Liver (tissue), 9 donors: ENCODE results near the gene PRMT6. TPM values are rescaled to one million over a fixed set of nuclear protein-coding genes. Genes with fewer than 3 reads are reported as not detected.

Experiments
- DNase-seq: peaks from one replicate; pipeline ENCODE4 v3.0.0-alpha.2; 2017; ENCODE audit warnings: low spot score
- H3K27ac ChIP-seq, 2 donors: one replicate each; pipeline ENCODE4 v1.7.0; 2013; ENCODE audit warnings: inconsistent platforms in 2 of 2, low read length in 2 of 2, control low read depth in 1 of 2, low read depth in 1 of 2, mild to moderate bottlenecking in 1 of 2
- H3K27me3 ChIP-seq, 4 donors: one replicate each; pipeline versions ENCODE4 v1.6.1 to v1.7.0; 2013; ENCODE audit warnings: low read length in 3 of 4, inconsistent platforms in 1 of 4, mild to moderate bottlenecking in 1 of 4, moderate library complexity in 1 of 4; ENCODE audit not compliant: control insufficient read depth in 4 of 4, insufficient read depth in 4 of 4
- H3K36me3 ChIP-seq, 4 donors: one replicate each; pipeline versions ENCODE4 v1.6.1 to v1.7.0; 2013; ENCODE audit warnings: low read length in 3 of 4, mild to moderate bottlenecking in 3 of 4, low read depth in 1 of 4, moderate library complexity in 1 of 4; ENCODE audit not compliant: control insufficient read depth in 4 of 4, insufficient read depth in 3 of 4
- H3K4me1 ChIP-seq, 4 donors: one replicate each; pipeline versions ENCODE4 v1.6.1 to v1.7.0; 2013; ENCODE audit warnings: low read length in 3 of 4, mild to moderate bottlenecking in 3 of 4, moderate library complexity in 1 of 4; ENCODE audit not compliant: control insufficient read depth in 4 of 4, insufficient read depth in 4 of 4
- H3K4me3 ChIP-seq, 3 donors: one replicate each; pipeline versions ENCODE4 v1.6.1 to v1.7.0; 2013; ENCODE audit warnings: low read length in 3 of 3, control low read depth in 1 of 3, low read depth in 1 of 3, mild to moderate bottlenecking in 1 of 3
- H3K9ac ChIP-seq, 2 donors: one replicate each; pipeline ENCODE4 v1.7.0; 2013; ENCODE audit warnings: low read length in 2 of 2, mild to moderate bottlenecking in 2 of 2, moderate library complexity in 2 of 2, control low read depth in 1 of 2, low read depth in 1 of 2
- H3K9me3 ChIP-seq, 4 donors: one replicate each; pipeline versions ENCODE4 v1.6.1 to v1.7.0; 2013; ENCODE audit warnings: low read length in 3 of 4; ENCODE audit not compliant: control insufficient read depth in 4 of 4
- EGR1 ChIP-seq, 2 donors: IDR thresholded peaks; 2 replicates each; pipeline ENCODE4 v1.6.1; 2016 to 2018; ENCODE audit warnings: antibody characterized with exemption in 2 of 2, low read depth in 2 of 2
- FOXA1 ChIP-seq: IDR thresholded peaks from 2 replicates; pipeline ENCODE4 v1.6.1; 2016; ENCODE audit warnings: antibody characterized with exemption
- FOXA2 ChIP-seq: IDR thresholded peaks from 2 replicates; pipeline ENCODE4 v1.6.1; 2016; ENCODE audit warnings: antibody characterized with exemption
- GABPA ChIP-seq, 2 donors: IDR thresholded peaks in 1 of 2; conservative IDR thresholded peaks in 1 of 2; 2 replicates each; pipeline ENCODE4 v1.6.1; 2016; ENCODE audit warnings: antibody characterized with exemption in 2 of 2, mild to moderate bottlenecking in 1 of 2, moderate library complexity in 1 of 2
- HNF4A ChIP-seq, 2 donors: conservative IDR thresholded peaks; 2 replicates each; pipeline ENCODE4 v1.6.1; 2016; ENCODE audit warnings: antibody characterized with exemption in 2 of 2, mild to moderate bottlenecking in 2 of 2
- HNF4G ChIP-seq: IDR thresholded peaks from 2 replicates; pipeline ENCODE4 v1.6.1; 2016; ENCODE audit warnings: antibody characterized with exemption
- JUND ChIP-seq, 2 donors: IDR thresholded peaks; 2 replicates each; pipeline ENCODE4 v1.6.1; 2016; ENCODE audit warnings: antibody characterized with exemption in 2 of 2
- NR2F2 ChIP-seq: IDR thresholded peaks from 2 replicates; pipeline ENCODE4 v1.6.1; 2016; ENCODE audit warnings: antibody characterized with exemption
- RAD21 ChIP-seq, 2 donors: IDR thresholded peaks; 2 replicates each; pipeline ENCODE4 v1.6.1; 2016; ENCODE audit warnings: antibody characterized with exemption in 2 of 2, mild to moderate bottlenecking in 2 of 2
- RXRA ChIP-seq, 2 donors: IDR thresholded peaks; 2 replicates each; pipeline ENCODE4 v1.6.1; 2017 to 2018; ENCODE audit warnings: antibody characterized with exemption in 2 of 2, mild to moderate bottlenecking in 1 of 2
- SP1 ChIP-seq: IDR thresholded peaks from 2 replicates; pipeline ENCODE4 v1.6.1; 2018; ENCODE audit warnings: antibody characterized with exemption, mild to moderate bottlenecking
- TAF1 ChIP-seq: conservative IDR thresholded peaks from 2 replicates; pipeline ENCODE4 v1.6.1; 2016; ENCODE audit warnings: antibody characterized with exemption, mild to moderate bottlenecking
- YY1 ChIP-seq: IDR thresholded peaks from 2 replicates; pipeline ENCODE4 v1.6.1; 2016; ENCODE audit warnings: antibody characterized with exemption, mild to moderate bottlenecking
- whole genome bisulfite sequencing: extraction: QIAGEN DNeasy Blood & Tissue Kit; methylation state at CpG from one replicate; pipeline ENCODE4 v1.1.7; 2013; 5-methylcytosine and 5-hydroxymethylcytosine counted together
- polyA plus RNA-seq, 2 donors: library from polyadenylated mRNA; stranded (reverse) in 1 of 2; unstranded in 1 of 2; fragments of 200-250 nt in 1 of 2; fragments of >200 nt in 1 of 2; fragmentation: Nextera tagmentation in 1 of 2; extraction: Ambion mirVana in 1 of 2; gene quantifications; one replicate each; pipeline versions ENCODE4 v1.2.1 to v1.2.3, GENCODE V29; 2013 to 2015
- total RNA-seq, 2 donors: library from RNA; depleted of rRNA; stranded (reverse); fragments of >200 nt; gene quantifications; one replicate each; pipeline ENCODE4 v1.2.3, GENCODE V29; 2014
- TF ChIP-seq, protein P1 (sequence below): IDR thresholded peaks from 2 replicates; pipeline ENCODE4 v1.6.1; 2016; ENCODE audit warnings: antibody characterized with exemption, mild to moderate bottlenecking
- TF ChIP-seq, protein P2 (sequence below): IDR thresholded peaks from 2 replicates; pipeline ENCODE4 v1.6.1; 2016; ENCODE audit warnings: antibody characterized with exemption
- TF ChIP-seq, protein P3 (sequence below): IDR thresholded peaks from 2 replicates; pipeline ENCODE4 v1.6.1; 2016; ENCODE audit warnings: antibody characterized with exemption
- TF ChIP-seq, protein P4 (sequence below): fragments of 150-350 bp; IDR thresholded peaks from 2 replicates; pipeline ENCODE4 v1.5.1; 2017; ENCODE audit warnings: improper control_type of control experiment, low read depth, low read length; ENCODE audit not compliant: missing input control
- TF ChIP-seq, protein P5 (sequence below): IDR thresholded peaks from 2 replicates; pipeline ENCODE4 v1.6.1; 2016; ENCODE audit warnings: antibody characterized with exemption
- donor health status: healthy.
- donor health status: healthy.
- donor health status: healthy.
- donor health status: healthy.
- donor health status: healthy.

Gene PRMT6
- 10 to 100 TPM; 14.0 to 14.8 TPM for total RNA-seq
- 10 to 100 TPM in 1 of 2 donors, 1 to 10 TPM in 1; 8.5 to 15.2 TPM for polyA plus RNA-seq

DNA sequence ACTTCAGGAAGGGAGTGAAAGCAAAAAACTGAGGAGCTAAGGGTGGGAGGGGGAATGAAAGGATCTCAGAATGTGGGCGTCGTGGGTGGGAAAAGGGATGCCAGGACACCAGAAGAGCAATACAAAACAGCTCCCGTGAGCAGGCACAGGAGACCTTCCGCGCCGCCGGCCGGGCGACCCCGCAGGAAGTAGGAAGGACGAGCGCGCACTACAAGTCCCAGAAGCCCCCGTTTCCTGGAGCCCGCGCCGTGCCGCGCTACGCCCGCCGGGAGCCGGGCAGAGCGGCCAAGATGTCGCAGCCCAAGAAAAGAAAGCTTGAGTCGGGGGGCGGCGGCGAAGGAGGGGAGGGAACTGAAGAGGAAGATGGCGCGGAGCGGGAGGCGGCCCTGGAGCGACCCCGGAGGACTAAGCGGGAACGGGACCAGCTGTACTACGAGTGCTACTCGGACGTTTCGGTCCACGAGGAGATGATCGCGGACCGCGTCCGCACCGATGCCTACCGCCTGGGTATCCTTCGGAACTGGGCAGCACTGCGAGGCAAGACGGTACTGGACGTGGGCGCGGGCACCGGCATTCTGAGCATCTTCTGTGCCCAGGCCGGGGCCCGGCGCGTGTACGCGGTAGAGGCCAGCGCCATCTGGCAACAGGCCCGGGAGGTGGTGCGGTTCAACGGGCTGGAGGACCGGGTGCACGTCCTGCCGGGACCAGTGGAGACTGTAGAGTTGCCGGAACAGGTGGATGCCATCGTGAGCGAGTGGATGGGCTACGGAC is at the start of gene PRMT6:
PRMT6 (plus strand) TSS at position 249 of the 771 bp plus-strand sequence; CDS start at position 291, 42 bp downstream.
- Histone ChIP-seq H3K9ac (peak within 1 kb of the TSS; percentile 24 to 78), H3K4me1 (peaks cover 0 to 11% (median 8%) of the 10 kb centered on the region in 4 donors), H3K9me3 (no peaks in the 10 kb centered on the region), H3K36me3 (peaks cover 0 to 2% (median 0%) of the 10 kb centered on the region in 4 donors), H3K27ac (peak within 1 kb of the TSS; percentile 56 to 88), H3K27me3 (no peaks in the 10 kb centered on the region), H3K4me3 (peak within 1 kb of the TSS; percentile 83 to 100 (median 85))
- TF ChIP-seq TAF1 (no peak), SP1 (no peak), JUND (IDR thresholded peaks at IDR 0.05) (no peak), YY1 (peak; percentile 82), GABPA (IDR thresholded peaks at IDR 0.05 in 1 of 2, conservative IDR thresholded peaks at IDR 0.05 in 1 of 2) (peak; percentile 27 to 85), RAD21 (IDR thresholded peaks at IDR 0.05) (no peak), HNF4G (no peak), EGR1 (IDR thresholded peaks at IDR 0.05; ENCODE audit: low read depth in 2 of 2) (no peak), NR2F2 (no peak), FOXA1 (no peak), FOXA2 (no peak), RXRA (IDR thresholded peaks at IDR 0.05) (no peak), HNF4A (conservative IDR thresholded peaks at IDR 0.05) (peak in 1 of 2 donors; percentile 7)
- TF ChIP-seq, protein P1, sequence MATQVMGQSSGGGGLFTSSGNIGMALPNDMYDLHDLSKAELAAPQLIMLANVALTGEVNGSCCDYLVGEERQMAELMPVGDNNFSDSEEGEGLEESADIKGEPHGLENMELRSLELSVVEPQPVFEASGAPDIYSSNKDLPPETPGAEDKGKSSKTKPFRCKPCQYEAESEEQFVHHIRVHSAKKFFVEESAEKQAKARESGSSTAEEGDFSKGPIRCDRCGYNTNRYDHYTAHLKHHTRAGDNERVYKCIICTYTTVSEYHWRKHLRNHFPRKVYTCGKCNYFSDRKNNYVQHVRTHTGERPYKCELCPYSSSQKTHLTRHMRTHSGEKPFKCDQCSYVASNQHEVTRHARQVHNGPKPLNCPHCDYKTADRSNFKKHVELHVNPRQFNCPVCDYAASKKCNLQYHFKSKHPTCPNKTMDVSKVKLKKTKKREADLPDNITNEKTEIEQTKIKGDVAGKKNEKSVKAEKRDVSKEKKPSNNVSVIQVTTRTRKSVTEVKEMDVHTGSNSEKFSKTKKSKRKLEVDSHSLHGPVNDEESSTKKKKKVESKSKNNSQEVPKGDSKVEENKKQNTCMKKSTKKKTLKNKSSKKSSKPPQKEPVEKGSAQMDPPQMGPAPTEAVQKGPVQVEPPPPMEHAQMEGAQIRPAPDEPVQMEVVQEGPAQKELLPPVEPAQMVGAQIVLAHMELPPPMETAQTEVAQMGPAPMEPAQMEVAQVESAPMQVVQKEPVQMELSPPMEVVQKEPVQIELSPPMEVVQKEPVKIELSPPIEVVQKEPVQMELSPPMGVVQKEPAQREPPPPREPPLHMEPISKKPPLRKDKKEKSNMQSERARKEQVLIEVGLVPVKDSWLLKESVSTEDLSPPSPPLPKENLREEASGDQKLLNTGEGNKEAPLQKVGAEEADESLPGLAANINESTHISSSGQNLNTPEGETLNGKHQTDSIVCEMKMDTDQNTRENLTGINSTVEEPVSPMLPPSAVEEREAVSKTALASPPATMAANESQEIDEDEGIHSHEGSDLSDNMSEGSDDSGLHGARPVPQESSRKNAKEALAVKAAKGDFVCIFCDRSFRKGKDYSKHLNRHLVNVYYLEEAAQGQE, result peak; percentile 48
- TF ChIP-seq, protein P2, sequence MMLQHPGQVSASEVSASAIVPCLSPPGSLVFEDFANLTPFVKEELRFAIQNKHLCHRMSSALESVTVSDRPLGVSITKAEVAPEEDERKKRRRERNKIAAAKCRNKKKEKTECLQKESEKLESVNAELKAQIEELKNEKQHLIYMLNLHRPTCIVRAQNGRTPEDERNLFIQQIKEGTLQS, result no peak
- TF ChIP-seq, protein P3, sequence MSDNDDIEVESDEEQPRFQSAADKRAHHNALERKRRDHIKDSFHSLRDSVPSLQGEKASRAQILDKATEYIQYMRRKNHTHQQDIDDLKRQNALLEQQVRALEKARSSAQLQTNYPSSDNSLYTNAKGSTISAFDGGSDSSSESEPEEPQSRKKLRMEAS, result no peak
- TF ChIP-seq, protein P4, sequence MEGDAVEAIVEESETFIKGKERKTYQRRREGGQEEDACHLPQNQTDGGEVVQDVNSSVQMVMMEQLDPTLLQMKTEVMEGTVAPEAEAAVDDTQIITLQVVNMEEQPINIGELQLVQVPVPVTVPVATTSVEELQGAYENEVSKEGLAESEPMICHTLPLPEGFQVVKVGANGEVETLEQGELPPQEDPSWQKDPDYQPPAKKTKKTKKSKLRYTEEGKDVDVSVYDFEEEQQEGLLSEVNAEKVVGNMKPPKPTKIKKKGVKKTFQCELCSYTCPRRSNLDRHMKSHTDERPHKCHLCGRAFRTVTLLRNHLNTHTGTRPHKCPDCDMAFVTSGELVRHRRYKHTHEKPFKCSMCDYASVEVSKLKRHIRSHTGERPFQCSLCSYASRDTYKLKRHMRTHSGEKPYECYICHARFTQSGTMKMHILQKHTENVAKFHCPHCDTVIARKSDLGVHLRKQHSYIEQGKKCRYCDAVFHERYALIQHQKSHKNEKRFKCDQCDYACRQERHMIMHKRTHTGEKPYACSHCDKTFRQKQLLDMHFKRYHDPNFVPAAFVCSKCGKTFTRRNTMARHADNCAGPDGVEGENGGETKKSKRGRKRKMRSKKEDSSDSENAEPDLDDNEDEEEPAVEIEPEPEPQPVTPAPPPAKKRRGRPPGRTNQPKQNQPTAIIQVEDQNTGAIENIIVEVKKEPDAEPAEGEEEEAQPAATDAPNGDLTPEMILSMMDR, result no peak
- TF ChIP-seq, protein P5, sequence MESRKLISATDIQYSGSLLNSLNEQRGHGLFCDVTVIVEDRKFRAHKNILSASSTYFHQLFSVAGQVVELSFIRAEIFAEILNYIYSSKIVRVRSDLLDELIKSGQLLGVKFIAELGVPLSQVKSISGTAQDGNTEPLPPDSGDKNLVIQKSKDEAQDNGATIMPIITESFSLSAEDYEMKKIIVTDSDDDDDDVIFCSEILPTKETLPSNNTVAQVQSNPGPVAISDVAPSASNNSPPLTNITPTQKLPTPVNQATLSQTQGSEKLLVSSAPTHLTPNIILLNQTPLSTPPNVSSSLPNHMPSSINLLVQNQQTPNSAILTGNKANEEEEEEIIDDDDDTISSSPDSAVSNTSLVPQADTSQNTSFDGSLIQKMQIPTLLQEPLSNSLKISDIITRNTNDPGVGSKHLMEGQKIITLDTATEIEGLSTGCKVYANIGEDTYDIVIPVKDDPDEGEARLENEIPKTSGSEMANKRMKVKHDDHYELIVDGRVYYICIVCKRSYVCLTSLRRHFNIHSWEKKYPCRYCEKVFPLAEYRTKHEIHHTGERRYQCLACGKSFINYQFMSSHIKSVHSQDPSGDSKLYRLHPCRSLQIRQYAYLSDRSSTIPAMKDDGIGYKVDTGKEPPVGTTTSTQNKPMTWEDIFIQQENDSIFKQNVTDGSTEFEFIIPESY, result no peak
- peak; percentile 78 for DNase-seq
- WGBS, result under 1% methylated on average over 73 of the region's 73 CpGs
